GM20000 (cell line): ENCODE results near the gene TOMM34.

Experiments
- DNase-seq: peaks from one replicate; pipeline ENCODE4 v3.0.0; 2012; ENCODE audit warnings: low spot score
- TF ChIP-seq, protein P1 (sequence below): IDR thresholded peaks from 2 replicates; pipeline ENCODE4 v1.5.1; 2012; ENCODE audit warnings: mild to moderate bottlenecking, control low read depth; ENCODE audit errors: extremely low read depth, missing control alignments

TOMM34 gene

DNA sequence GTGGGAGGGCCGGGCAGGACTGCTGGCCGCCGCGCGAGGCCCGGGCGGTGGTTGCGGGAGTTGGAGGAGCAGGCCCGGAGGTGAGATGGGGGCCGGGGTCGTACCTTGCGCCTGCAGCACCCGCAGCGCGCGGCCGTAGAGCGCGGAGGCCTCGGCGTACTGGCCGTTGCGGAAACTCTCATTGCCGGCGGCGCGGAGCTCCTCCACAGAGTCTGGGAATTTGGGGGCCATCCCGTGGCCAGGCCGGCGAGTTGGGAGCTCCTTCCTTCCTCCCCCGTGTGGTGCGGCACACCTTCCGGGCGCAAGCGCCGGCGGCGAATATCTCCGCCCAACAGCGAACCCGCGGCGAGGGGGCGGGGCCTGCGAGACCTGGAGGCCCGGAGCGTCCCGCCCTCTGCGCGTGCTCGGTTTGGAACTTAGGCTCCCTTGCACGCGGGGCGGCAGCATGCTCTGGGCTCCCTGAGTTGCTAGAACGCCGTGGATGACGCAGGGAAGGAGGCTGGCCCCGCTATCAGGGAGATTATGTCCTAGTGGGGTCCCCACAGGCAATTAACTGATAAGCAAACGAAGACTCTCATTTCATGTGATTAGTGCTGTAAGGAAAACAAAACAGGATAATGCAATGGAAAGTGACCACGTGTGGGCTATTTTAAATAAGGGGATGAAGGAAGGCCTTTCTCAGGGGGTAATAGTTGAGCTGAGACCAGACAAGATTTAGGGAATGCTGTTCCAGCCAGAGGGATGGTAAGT, at the start of gene TOMM34:
TOMM34 (minus strand) TSS at position 295 of the 750 bp plus-strand sequence; CDS start at position 231, 64 bp downstream.
- peak; percentile 97 for DNase-seq
- TF ChIP-seq, protein P1, sequence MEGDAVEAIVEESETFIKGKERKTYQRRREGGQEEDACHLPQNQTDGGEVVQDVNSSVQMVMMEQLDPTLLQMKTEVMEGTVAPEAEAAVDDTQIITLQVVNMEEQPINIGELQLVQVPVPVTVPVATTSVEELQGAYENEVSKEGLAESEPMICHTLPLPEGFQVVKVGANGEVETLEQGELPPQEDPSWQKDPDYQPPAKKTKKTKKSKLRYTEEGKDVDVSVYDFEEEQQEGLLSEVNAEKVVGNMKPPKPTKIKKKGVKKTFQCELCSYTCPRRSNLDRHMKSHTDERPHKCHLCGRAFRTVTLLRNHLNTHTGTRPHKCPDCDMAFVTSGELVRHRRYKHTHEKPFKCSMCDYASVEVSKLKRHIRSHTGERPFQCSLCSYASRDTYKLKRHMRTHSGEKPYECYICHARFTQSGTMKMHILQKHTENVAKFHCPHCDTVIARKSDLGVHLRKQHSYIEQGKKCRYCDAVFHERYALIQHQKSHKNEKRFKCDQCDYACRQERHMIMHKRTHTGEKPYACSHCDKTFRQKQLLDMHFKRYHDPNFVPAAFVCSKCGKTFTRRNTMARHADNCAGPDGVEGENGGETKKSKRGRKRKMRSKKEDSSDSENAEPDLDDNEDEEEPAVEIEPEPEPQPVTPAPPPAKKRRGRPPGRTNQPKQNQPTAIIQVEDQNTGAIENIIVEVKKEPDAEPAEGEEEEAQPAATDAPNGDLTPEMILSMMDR = no peak

- DNase-seq = no peak
- TF ChIP-seq, protein P1 = no peak
These were observed 48.4 kb upstream of the TOMM34 start for GRCh38 chr20:45008521-45009049.

DNA sequence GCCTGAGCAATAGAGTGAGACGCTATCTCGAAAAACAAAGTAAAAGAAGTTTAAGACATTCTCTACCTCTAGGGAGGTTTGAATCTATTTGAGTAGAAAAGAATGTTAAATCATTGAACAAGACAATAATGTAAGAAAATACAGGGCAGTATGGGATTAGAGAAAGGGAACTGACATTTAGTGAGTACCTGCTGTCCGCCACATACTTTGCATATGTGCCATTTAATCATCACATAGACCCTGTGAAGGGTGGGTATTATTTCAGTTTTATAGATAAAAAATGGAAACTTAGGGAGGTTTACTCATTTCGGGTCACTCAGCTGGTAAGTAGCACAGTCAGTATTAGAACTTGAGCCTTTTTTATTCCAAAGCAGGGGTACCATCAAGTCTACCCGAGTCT, 37.5 kb upstream of the TOMM34 start:
- TF ChIP-seq, protein P1 = no peak
- DNase-seq = no peak

DNA sequence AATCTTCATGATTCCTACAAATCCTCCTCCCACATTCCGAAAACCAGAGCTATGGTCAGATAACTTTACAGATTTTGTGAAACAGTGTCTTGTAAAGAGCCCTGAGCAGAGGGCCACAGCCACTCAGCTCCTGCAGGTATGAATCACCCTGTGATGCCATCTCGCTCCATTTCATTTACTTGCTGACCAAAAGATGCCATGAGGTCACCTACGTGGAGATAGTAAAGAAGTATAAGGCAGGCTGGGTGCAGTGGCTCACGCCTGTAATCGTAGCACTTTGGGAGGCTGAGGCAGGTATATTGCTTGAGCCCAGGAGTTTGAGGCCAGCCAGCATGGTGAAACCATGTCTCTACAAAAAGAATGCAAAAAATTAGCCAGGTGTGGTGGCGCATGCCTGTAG, 37.0 kb upstream of the TOMM34 start:
- TF ChIP-seq, protein P1 = no peak
- DNase-seq = no peak

DNA sequence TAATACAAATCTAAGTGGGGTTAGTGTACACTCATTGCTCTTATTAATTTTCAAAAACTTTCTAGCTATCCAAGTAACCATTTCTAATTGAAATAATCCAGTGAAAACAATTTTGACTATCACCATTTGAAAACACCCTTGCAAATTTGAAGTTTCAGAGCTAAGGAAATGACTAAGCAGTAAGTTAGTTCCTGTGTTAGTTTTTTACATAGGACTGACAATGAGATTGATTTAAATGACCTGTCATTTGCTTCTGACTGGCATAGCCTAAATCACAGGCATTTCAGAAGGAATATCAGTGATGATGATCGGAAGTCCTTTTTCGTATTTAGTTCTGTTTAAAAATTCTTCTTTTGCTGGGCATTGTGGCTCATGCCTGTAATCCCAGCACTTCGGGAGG, 33.1 kb upstream of the TOMM34 start:
- TF ChIP-seq, protein P1 = no peak
- DNase-seq = peak; percentile 16

DNA sequence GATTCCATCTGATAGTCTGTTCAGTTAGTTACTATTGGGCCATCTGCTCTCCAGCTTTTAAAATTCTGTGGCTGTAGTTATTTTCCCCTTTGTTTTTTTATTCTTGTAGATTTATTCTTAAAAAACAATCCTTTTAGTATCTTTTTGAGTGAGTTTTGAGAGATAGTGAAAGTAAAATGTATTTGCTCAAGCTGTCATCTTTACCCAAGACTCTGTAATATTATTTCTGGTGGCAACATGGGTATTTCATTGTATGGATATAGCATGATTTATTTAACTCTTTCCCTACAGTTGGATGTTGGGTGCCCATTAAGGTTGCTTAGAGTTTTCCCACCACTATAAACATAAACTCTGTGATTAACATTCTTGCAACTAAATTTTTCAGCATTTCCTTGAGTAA, 30.8 kb upstream of the TOMM34 start:
- no peak for DNase-seq
- TF ChIP-seq, protein P1 = no peak

GRCh38 chr20:44990425-44990824, 30.2 kb upstream of the TOMM34 start:
- DNase-seq = peak; percentile 11
- TF ChIP-seq, protein P1 = no peak
